ENCODE results near the gene TSPYL4. TPM values are rescaled to one million over a fixed set of nuclear protein-coding genes. Genes with fewer than 3 reads are reported as not detected.

The TSPYL4 gene
- total and polyA plus RNA-seq, 2 of the 8 experiments (the other 6 are each of a cell fraction or from before 2014, with no cell fraction given), result 20.5 to 22.6 TPM

DNA sequence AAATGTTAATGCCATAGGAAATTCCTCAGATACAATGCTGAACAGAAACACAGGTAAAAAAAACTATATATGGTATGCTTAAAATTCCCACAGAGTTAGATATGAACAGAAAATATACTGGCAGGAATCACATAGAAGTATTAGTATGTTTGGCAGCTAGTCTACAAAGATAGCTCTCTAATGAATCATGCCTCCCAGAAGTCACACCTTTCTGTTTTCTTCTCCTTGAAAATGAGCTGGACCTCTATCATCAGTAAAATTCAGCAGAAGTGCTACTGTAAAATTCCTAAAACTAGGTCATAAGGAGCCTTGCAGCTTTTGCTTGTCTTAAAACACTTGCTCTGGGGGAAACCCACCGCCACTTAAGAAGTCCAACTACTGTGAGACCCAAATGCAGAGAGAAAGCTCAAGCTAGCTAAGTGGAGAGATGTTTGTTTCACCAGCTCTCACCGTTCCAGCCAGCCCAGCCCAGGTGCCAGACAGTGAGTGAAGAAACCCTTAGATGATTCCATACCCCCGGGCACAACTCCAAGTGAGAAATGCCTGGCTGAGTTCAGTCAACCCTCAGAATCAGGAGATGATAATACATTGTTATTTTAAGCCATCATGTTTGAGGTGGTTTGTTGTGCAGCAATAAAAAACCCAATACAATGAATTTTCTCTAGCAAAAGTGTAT is 43.0 kb downstream of the TSPYL4 start:
- no peaks in the 10 kb centered on the region for H3K36me3 ChIP-seq (ENCODE audit: control insufficient read depth in 2 of 4, insufficient read depth in 4 of 4, low read length in 3 of 4)
- POLR2A ChIA-PET (ENCODE audit: partially characterized antibody), result no interaction called here
- no peak overlapping the region for H3K56ac ChIP-seq (replicated peaks; ENCODE audit: insufficient read length, low read depth, low read length)
- H2AFZ ChIP-seq (ENCODE audit: low read length), result no peak overlapping the region
- no peaks in the 10 kb centered on the region for H3K79me2 ChIP-seq (ENCODE audit: control insufficient read depth in 1 of 2, insufficient read depth in 2 of 2, low read length in 2 of 2)
- FAIRE-seq (no peak), DNase-seq (ENCODE audit: low read depth in 1 of 2, low spot score in 2 of 2) (no peak)
- H2BK5ac ChIP-seq (ENCODE audit: low read depth, low read length), result no peak overlapping the region
- no peak overlapping the region for H3K4me3 ChIP-seq (ENCODE audit: extremely low read depth in 1 of 4, insufficient read depth in 2 of 4, low read depth in 3 of 4, low read length in 4 of 4)
- H3K23me2 ChIP-seq (ENCODE audit: low read depth, low read length), result no peaks in the 10 kb centered on the region
- no peak overlapping the region for H2BK12ac ChIP-seq (ENCODE audit: low read depth, low read length)
- H3K79me1 ChIP-seq (ENCODE audit: low read depth, low read length), result no peaks in the 10 kb centered on the region
- no peak overlapping the region for H2BK120ac ChIP-seq (replicated peaks; ENCODE audit: low read depth, low read length)
- H3K9me3 ChIP-seq (ENCODE audit: insufficient read depth in 2 of 2, low read depth in 1 of 2, low read length in 1 of 2), result no peaks in the 10 kb centered on the region
- no peaks in the 10 kb centered on the region for H3K4me1 ChIP-seq (replicated peaks in 1 of 4; ENCODE audit: control insufficient read depth in 3 of 4, insufficient read depth in 4 of 4, low read length in 3 of 4)
- no peak overlapping the region for H3K4me2 ChIP-seq (ENCODE audit: insufficient read depth in 1 of 2, low read depth in 2 of 2, low read length in 2 of 2)
- WGBS, 2 experiments (ENCODE audit: extremely low coverage in 1 of 2, insufficient coverage in 1 of 2, insufficient read length in 1 of 2, insufficient replicate concordance in 2 of 2, low coverage in 1 of 2, low lambda C conversion rate in 2 of 2, missing lambda C conversion rate in 1 of 2), result 88% methylated on average over 3 of the region's 3 CpGs; no CpG with 5 or more reads in 1 of the 2 experiments
- no peaks in the 10 kb centered on the region for H4K20me1 ChIP-seq (replicated peaks in 1 of 2; ENCODE audit: control insufficient read depth in 1 of 2, insufficient read depth in 2 of 2, low read length in 2 of 2)
- no peak overlapping the region for H3K23ac ChIP-seq (ENCODE audit: insufficient read length)
- no peak overlapping the region for H3K18ac ChIP-seq (ENCODE audit: extremely low read depth, low read length)
- no peak overlapping the region for H4K5ac ChIP-seq (ENCODE audit: insufficient read length, low read depth, low read length)
- H3K4ac ChIP-seq (replicated peaks; ENCODE audit: insufficient read length, low read depth, low read length), result no peak overlapping the region
- no peak overlapping the region for H4K91ac ChIP-seq (replicated peaks; ENCODE audit: insufficient read length, low read length)
- no peak overlapping the region for H2BK15ac ChIP-seq (ENCODE audit: low read length)
- CTCF ChIA-PET (ENCODE audit: partially characterized antibody), result interaction anchor here (1.2 kb wide), 1 partner anchor 13 kb away, joined by 5 read pairs; no protein-coding TSS in a partner anchor
- no peak overlapping the region for H3K14ac ChIP-seq (ENCODE audit: insufficient read length)
- H2BK20ac ChIP-seq (ENCODE audit: low read length), result no peak overlapping the region
- no peak overlapping the region for H3K27ac ChIP-seq (ENCODE audit: low read depth, low read length)
- no peak overlapping the region for H4K8ac ChIP-seq (ENCODE audit: extremely low read depth, insufficient read depth, low read length)
- no peak overlapping the region for H3K9ac ChIP-seq (replicated peaks in 1 of 4; ENCODE audit: extremely low read depth in 1 of 4, low read depth in 3 of 4, low read length in 3 of 4)
- peaks cover 0 to 1% (median 0%) of the 10 kb centered on the region in 4 experiments; a peak in 1 of 7 replicates for H3K27me3 ChIP-seq (replicated peaks in 1 of 4; ENCODE audit: control insufficient read depth in 3 of 4, extremely low read depth in 1 of 4, insufficient read depth in 3 of 4, low read length in 3 of 4)
- no peak overlapping the region for H2AK5ac ChIP-seq (ENCODE audit: low read depth, low read length)
- TF ChIP-seq CBX8 (IDR thresholded peaks at IDR 0.05; ENCODE audit: borderline replicate concordance, low read depth, low read length), result no peak
- TF ChIP-seq TBP (IDR thresholded peaks at IDR 0.05; ENCODE audit: low read depth, low read length), result no peak
- TF ChIP-seq EP300 (IDR thresholded peaks at IDR 0.05; ENCODE audit: borderline replicate concordance in 1 of 2, low read depth in 2 of 2, low read length in 2 of 2), result no peak
- no peak for TF ChIP-seq NANOG (IDR thresholded peaks at IDR 0.05; ENCODE audit: insufficient read depth, low read depth, low read length, poor library complexity, severe bottlenecking)
- no peak for TF ChIP-seq JUND (IDR thresholded peaks at IDR 0.05; ENCODE audit: low read length)
- no peak for TF ChIP-seq SAP30 (IDR thresholded peaks at IDR 0.05; ENCODE audit: insufficient read depth, insufficient replicate concordance, low read length)
- no peak for TF ChIP-seq CEBPB (IDR thresholded peaks at IDR 0.05; ENCODE audit: low read depth, low read length)
